Jurkat, Clone E6-1 (cell line): ENCODE results near the gene MXI1.
"Not testable (repeated sequence)": the region's sequence is repeated elsewhere in the genome, so short reads cannot be mapped to it uniquely, and the experiment has no call there.

ENCODE experiments used
- DNase-seq: peaks from one replicate; pipeline ENCODE4 v3.0.0-alpha.2; 2011; ENCODE audit warnings: low read depth, low spot score
- H3K4me3 ChIP-seq: 2 replicates; pipeline ENCODE4 v1.5.1; 2011; ENCODE audit warnings: mild to moderate bottlenecking, low read length, control low read depth, moderate library complexity

Gene MXI1

GRCh38 chr10:110176141-110177030 is 31.0 kb upstream of the MXI1 start:
- DNase-seq = no peak
- no peak overlapping the region for H3K4me3 ChIP-seq

GRCh38 chr10:110179220-110179619 is 28.2 kb upstream of the MXI1 start:
- DNase-seq = no peak
- H3K4me3 ChIP-seq = no peak overlapping the region

GRCh38 chr10:110181451-110181850 is 26.0 kb upstream of the MXI1 start:
- DNase-seq = no peak

GRCh38 chr10:110181911-110182310 is 25.5 kb upstream of the MXI1 start:
- H3K4me3 ChIP-seq = no peak overlapping the region
- no peak for DNase-seq

More at GRCh38 chr10:110181451-110181850, 26.0 kb upstream of the MXI1 start:
- H3K4me3 ChIP-seq = no peak overlapping the region

- H3K4me3 ChIP-seq = no peak overlapping the region
- DNase-seq = no peak
Observed at GRCh38 chr10:110184398-110184797, 23.0 kb upstream of the MXI1 start.

GRCh38 chr10:110185646-110186182 is 21.7 kb upstream of the MXI1 start:
- H3K4me3 ChIP-seq, DNase-seq: not testable (repeated sequence)

GRCh38 chr10:110190170-110190569 is 17.2 kb upstream of the MXI1 start:
- no peak for DNase-seq
- H3K4me3 ChIP-seq = no peak overlapping the region

GRCh38 chr10:110192552-110192951 is 14.9 kb upstream of the MXI1 start:
- H3K4me3 ChIP-seq = no peak overlapping the region
- DNase-seq = no peak

- no peak for DNase-seq
Observed at GRCh38 chr10:110200503-110200902, 6.9 kb upstream of the MXI1 start.

GRCh38 chr10:110201046-110201445 is 6.4 kb upstream of the MXI1 start:
- DNase-seq, H3K4me3 ChIP-seq: not testable (repeated sequence)

More at GRCh38 chr10:110200503-110200902, 6.9 kb upstream of the MXI1 start:
- no peak overlapping the region for H3K4me3 ChIP-seq

GRCh38 chr10:110203500-110204455 is 3.6 kb upstream of the MXI1 start:
- no peak for DNase-seq
- no peak overlapping the region for H3K4me3 ChIP-seq

- no peak for DNase-seq
- no peak overlapping the region for H3K4me3 ChIP-seq
Observed at GRCh38 chr10:110205051-110205675, 2.2 kb upstream of the MXI1 start.

GRCh38 chr10:110207805-110208613 is 604 bp downstream of the MXI1 start:
- H3K4me3 ChIP-seq = peak overlapping the region; percentile 73
- DNase-seq = no peak

- no peak for DNase-seq
- H3K4me3 ChIP-seq = peak overlapping the region; percentile 73
Observed at GRCh38 chr10:110208614-110209453, 1.4 kb downstream of the MXI1 start.

GRCh38 chr10:110209454-110209925 is 2.1 kb downstream of the MXI1 start:
- H3K4me3 ChIP-seq = peak overlapping the region; percentile 73
- peak; percentile 70 for DNase-seq

GRCh38 chr10:110209926-110210673 is 2.7 kb downstream of the MXI1 start:
- DNase-seq = no peak

More at GRCh38 chr10:110209926-110210673, 2.7 kb downstream of the MXI1 start:
- peak overlapping the region; percentile 73 for H3K4me3 ChIP-seq
